ENCODE measurements around the gene FIZ1.

Gene FIZ1

DNA sequence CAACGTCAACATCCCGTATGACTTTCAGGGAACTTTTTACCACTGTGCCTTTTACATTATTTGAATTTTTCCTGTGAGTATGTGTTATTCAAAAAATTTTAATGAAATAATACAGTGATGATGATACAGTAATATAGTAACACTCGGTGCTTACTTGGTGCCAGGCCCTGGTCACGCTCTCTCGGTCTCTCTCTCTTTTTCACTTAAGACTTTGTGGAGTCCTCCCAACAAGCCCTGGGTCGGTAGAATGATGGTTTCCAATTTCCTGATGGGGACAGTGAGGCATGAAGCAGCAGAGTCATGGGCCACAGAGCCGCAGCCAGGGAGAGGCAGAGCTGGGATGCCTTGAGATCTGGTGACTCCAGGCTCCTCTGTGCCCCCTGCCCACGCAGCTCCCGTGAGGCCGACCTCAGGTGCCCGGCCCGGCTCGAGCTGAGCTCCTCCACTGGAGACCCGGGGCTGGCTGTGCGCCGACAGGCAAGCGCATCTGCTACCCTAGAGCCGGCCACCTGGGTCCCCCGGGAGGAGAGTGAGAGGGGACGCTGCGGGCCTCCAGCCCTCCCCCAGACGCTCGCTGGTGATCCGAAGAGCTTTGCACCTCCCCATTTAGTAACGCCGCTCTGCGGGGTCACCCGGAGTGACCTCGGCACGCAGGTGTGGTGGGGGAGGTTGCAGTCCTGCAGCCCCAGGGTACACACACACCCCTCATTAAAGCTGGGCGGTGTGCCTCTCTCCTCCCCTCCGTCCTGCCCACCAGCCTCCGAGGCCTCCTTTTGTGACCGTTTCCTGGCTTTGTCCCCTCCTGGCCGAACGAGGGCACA, 49.6 kb downstream of the FIZ1 start:
- peak; percentile 91 for DNase-seq (ENCODE audit: low read depth)
- TF ChIP-seq, protein P1, sequence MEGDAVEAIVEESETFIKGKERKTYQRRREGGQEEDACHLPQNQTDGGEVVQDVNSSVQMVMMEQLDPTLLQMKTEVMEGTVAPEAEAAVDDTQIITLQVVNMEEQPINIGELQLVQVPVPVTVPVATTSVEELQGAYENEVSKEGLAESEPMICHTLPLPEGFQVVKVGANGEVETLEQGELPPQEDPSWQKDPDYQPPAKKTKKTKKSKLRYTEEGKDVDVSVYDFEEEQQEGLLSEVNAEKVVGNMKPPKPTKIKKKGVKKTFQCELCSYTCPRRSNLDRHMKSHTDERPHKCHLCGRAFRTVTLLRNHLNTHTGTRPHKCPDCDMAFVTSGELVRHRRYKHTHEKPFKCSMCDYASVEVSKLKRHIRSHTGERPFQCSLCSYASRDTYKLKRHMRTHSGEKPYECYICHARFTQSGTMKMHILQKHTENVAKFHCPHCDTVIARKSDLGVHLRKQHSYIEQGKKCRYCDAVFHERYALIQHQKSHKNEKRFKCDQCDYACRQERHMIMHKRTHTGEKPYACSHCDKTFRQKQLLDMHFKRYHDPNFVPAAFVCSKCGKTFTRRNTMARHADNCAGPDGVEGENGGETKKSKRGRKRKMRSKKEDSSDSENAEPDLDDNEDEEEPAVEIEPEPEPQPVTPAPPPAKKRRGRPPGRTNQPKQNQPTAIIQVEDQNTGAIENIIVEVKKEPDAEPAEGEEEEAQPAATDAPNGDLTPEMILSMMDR (conservative IDR thresholded peaks at IDR 0.05; ENCODE audit: control insufficient read depth, insufficient read depth, low read depth, low read length), result no peak
- no peak overlapping the region for H3K4me3 ChIP-seq (ENCODE audit: control insufficient read depth, low read depth, low read length)

DNA sequence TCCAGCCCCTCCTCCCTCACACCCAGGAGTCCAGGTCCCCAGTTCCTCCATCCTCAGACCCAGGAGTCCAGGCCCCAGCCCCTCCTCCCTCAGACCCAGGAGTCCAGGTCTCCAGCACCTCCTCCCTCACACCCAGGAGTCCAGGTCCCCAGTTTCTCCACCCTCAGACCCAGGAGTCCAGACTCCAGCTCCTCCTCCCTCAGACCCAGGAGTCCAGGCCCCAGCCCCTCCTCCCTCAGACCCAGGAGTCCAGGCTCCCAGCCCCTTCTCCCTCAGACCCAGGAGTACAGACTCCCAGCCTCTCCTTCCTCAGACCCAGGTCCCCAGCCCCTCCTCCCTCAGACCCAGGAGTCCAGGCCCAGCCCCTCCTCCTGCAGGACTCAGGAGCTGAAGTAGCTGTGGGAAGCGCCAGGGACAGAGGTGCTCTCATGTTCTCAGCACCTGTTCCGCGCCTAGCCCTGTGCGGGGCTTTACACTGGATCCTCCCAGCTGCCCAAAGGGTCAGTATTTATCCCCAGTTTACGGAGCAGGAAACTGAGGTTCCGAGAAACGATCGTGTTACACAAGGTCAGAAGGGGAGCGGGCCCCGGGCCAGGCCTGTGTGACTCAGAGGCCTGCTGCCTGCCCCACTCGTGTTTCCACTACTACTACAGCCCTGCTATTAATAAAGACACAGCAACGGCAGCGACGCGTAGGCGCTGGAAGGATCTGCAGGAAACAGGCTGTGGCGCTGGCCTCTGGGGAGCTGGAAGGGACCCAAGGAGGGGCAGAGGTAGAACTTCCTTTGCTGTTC, 52.3 kb downstream of the FIZ1 start:
- no peak overlapping the region for H3K4me3 ChIP-seq (ENCODE audit: control insufficient read depth, low read depth, low read length)
- peak; percentile 94 for DNase-seq (ENCODE audit: low read depth)
- TF ChIP-seq, protein P1 (conservative IDR thresholded peaks at IDR 0.05; ENCODE audit: control insufficient read depth, insufficient read depth, low read depth, low read length), result no peak

DNA sequence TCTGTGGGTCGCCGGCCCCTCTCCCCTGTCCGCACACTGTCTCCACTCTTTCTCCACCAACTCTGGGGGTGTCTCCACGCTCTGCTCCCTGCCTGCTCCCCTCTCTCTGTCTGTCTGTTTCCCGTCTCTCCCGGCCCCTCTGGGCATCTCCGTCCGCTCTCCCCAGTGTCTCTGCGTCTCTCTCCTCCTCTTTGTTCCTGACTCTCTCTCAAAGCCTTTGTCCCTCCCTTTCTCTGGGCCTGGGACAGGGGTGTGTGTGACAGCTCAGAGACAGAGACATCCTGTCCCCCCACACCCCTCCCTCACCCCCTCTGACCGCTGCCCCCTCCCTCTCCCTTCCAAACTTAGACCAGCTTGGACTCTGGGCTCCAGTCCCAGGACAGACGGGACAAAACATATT, 53.3 kb downstream of the FIZ1 start:
- TF ChIP-seq, protein P1 (conservative IDR thresholded peaks at IDR 0.05; ENCODE audit: control insufficient read depth, insufficient read depth, low read depth, low read length), result no peak
- no peak overlapping the region for H3K4me3 ChIP-seq (ENCODE audit: control insufficient read depth, low read depth, low read length)
- DNase-seq (ENCODE audit: low read depth), result no peak

DNA sequence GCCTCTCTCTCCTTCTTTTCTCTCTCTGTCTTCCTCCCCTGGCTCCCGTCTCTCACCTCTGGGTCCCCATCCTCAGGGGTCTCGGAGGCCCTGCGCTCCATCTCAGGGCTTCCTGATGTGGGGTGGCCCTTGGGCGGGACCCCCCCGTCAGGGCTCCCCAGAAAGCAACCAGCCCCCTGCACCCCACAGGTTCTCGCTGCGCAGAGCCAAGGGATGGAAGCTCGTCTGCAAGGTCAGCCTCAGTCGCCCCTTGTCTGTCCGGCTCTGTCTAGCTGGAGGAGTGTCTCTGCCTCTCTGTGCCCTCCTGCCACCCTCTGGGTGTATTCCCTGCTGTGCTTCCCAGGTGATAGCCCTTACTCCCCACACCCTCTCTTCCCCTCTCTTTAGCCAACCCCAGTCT, 53.9 kb downstream of the FIZ1 start, which contains the start of gene SBK3:
TSS of gene SBK3 (minus strand) at position 101 of the 400 bp plus-strand sequence. CDS start at position 101, 0 bp downstream.
- H3K4me3 ChIP-seq (ENCODE audit: control insufficient read depth, low read depth, low read length), result no peak within 1 kb of the TSS
- no peak for DNase-seq (ENCODE audit: low read depth)
- TF ChIP-seq, protein P1 (conservative IDR thresholded peaks at IDR 0.05; ENCODE audit: control insufficient read depth, insufficient read depth, low read depth, low read length), result no peak

DNA sequence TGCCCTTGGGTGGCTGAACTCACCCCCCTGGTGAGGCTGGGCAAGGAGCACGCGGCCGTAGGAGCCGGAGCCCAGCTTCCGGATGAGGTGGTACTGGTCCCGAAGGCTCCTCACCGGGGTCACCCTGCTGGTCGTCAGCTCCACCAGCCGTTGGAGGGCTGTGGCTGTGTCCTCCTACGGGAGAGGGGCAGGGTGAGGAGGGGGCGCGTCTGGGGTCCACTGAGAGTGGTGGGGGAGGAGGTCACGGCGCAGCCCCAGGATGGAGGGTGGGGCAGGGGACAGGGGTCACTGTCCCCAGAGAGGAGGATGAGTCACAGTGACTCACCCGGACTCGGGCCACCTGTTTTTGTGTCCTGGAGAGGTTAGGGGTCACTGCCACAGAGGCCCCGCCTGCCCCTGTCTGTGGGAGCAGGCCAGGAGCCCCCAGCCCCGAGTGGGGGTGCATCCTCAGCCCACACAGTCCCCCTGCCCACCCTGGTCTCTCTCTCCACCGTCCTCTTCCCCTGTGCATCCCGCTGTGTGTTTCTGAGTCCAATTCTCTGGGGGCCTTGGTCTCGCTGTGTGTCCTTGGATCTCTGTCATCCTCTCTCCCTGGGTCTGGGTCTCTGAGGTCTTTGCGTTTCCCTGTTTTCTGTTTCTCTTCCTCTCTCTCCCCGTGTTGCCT, 54.4 kb downstream of the FIZ1 start:
- TF ChIP-seq, protein P1 (conservative IDR thresholded peaks at IDR 0.05; ENCODE audit: control insufficient read depth, insufficient read depth, low read depth, low read length), result no peak
- no peak overlapping the region for H3K4me3 ChIP-seq (ENCODE audit: control insufficient read depth, low read depth, low read length)
- DNase-seq (ENCODE audit: low read depth), result no peak

DNA sequence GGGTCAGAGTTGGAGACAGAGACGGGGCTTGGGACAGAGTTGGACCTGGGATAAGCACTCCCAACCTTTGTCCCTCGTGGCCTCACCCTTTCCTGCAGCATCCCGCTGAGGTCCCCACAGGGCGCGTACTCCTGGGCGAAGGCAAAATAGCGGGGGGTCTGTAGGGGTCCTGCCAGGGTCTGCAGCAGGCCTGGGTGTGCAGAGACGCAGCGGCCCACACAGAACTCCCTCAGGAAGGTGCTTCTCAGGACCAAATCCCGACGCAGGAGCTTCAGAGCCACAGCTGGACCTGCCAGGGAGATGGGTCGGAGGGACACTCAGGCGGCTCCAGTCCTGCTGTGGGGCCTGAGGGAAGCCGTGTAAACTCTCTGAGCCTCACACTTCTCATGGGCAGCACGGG, 55.3 kb downstream of the FIZ1 start:
- no peak overlapping the region for H3K4me3 ChIP-seq (ENCODE audit: control insufficient read depth, low read depth, low read length)
- TF ChIP-seq, protein P1 (conservative IDR thresholded peaks at IDR 0.05; ENCODE audit: control insufficient read depth, insufficient read depth, low read depth, low read length), result no peak
- no peak for DNase-seq (ENCODE audit: low read depth)
